Rectal smooth muscle tissue (tissue), 1 donor: ENCODE measurements around the gene PLXNA4.
A peak's percentile ranks its signal among the peaks of the same experiment; 100 is the strongest.

ENCODE experiments used
- H3K27ac ChIP-seq: one replicate; pipeline ENCODE4 v1.7.0; 2013; ENCODE audit warnings: low read depth, low read length, inconsistent platforms
- H3K27me3 ChIP-seq: one replicate; pipeline ENCODE4 v1.7.0; 2013; ENCODE audit warnings: low read length; ENCODE audit not compliant: control insufficient read depth, insufficient read depth
- H3K36me3 ChIP-seq: one replicate; pipeline ENCODE4 v1.7.0; 2013; ENCODE audit warnings: low read length; ENCODE audit not compliant: control insufficient read depth, insufficient read depth
- H3K4me1 ChIP-seq: one replicate; pipeline ENCODE4 v1.7.0; 2013; ENCODE audit warnings: low read length; ENCODE audit not compliant: control insufficient read depth, insufficient read depth
- H3K4me3 ChIP-seq: one replicate; pipeline ENCODE4 v1.7.0; 2013; ENCODE audit warnings: low read length
- H3K9ac ChIP-seq: one replicate; pipeline ENCODE4 v1.7.0; 2013; ENCODE audit warnings: low read length

The PLXNA4 gene

GRCh38 chr7:132254455-132254854, 321.8 kb downstream of the PLXNA4 start:
- H3K4me1 ChIP-seq: peaks cover 12% of the 10 kb centered on the region
- H3K27ac ChIP-seq: no peak overlapping the region
- H3K4me3 ChIP-seq: no peak overlapping the region
- H3K27me3 ChIP-seq: no peaks in the 10 kb centered on the region
- H3K9ac ChIP-seq: no peak overlapping the region
- H3K36me3 ChIP-seq: no peaks in the 10 kb centered on the region

- Histone ChIP-seq H3K36me3 (no peaks in the 10 kb centered on the region), H3K27ac (no peak overlapping the region), H3K4me3 (no peak overlapping the region), H3K4me1 (peaks cover 12% of the 10 kb centered on the region), H3K9ac (no peak overlapping the region), H3K27me3 (no peaks in the 10 kb centered on the region)
Measured at GRCh38 chr7:132252793-132253100, 323.5 kb downstream of the PLXNA4 start.

GRCh38 chr7:132251327-132251659, 325.0 kb downstream of the PLXNA4 start:
- Histone ChIP-seq H3K27me3 (no peaks in the 10 kb centered on the region), H3K27ac (peak overlapping the region; percentile 1), H3K4me3 (peak overlapping the region; percentile 29), H3K9ac (no peak overlapping the region), H3K4me1 (peaks cover 12% of the 10 kb centered on the region), H3K36me3 (no peaks in the 10 kb centered on the region)

GRCh38 chr7:132250480-132251326, 325.6 kb downstream of the PLXNA4 start:
- no peak overlapping the region for H3K27ac ChIP-seq

GRCh38 chr7:132249256-132249971, 326.9 kb downstream of the PLXNA4 start:
- H3K27me3 ChIP-seq: no peaks in the 10 kb centered on the region
- H3K9ac ChIP-seq: no peak overlapping the region
- no peaks in the 10 kb centered on the region for H3K36me3 ChIP-seq
- H3K4me3 ChIP-seq: no peak overlapping the region
- no peak overlapping the region for H3K27ac ChIP-seq
- peaks cover 12% of the 10 kb centered on the region for H3K4me1 ChIP-seq

More at GRCh38 chr7:132250480-132251326, 325.6 kb downstream of the PLXNA4 start:
- Histone ChIP-seq H3K36me3 (no peaks in the 10 kb centered on the region), H3K9ac (no peak overlapping the region), H3K4me1 (peaks cover 12% of the 10 kb centered on the region), H3K27me3 (no peaks in the 10 kb centered on the region), H3K4me3 (no peak overlapping the region)

- Histone ChIP-seq H3K27me3 (no peaks in the 10 kb centered on the region), H3K27ac (no peak overlapping the region), H3K9ac (no peak overlapping the region)
Measured at GRCh38 chr7:132248841-132249240, 327.4 kb downstream of the PLXNA4 start.

GRCh38 chr7:132247995-132248618, 328.2 kb downstream of the PLXNA4 start:
- Histone ChIP-seq H3K36me3 (no peaks in the 10 kb centered on the region), H3K27me3 (no peaks in the 10 kb centered on the region), H3K9ac (no peak overlapping the region), H3K4me1 (peaks cover 12% of the 10 kb centered on the region), H3K4me3 (no peak overlapping the region), H3K27ac (no peak overlapping the region)

More at GRCh38 chr7:132248841-132249240, 327.4 kb downstream of the PLXNA4 start:
- no peaks in the 10 kb centered on the region for H3K36me3 ChIP-seq
- H3K4me1 ChIP-seq: peaks cover 12% of the 10 kb centered on the region
- no peak overlapping the region for H3K4me3 ChIP-seq

GRCh38 chr7:132246591-132246990, 329.7 kb downstream of the PLXNA4 start:
- H3K4me3 ChIP-seq: no peak overlapping the region
- no peaks in the 10 kb centered on the region for H3K27me3 ChIP-seq
- H3K36me3 ChIP-seq: no peaks in the 10 kb centered on the region
- no peak overlapping the region for H3K9ac ChIP-seq
- no peak overlapping the region for H3K27ac ChIP-seq
- H3K4me1 ChIP-seq: peaks cover 10% of the 10 kb centered on the region

GRCh38 chr7:132245539-132245938, 330.7 kb downstream of the PLXNA4 start:
- Histone ChIP-seq H3K36me3 (no peaks in the 10 kb centered on the region), H3K4me1 (peaks cover 4% of the 10 kb centered on the region), H3K4me3 (no peak overlapping the region), H3K27ac (no peak overlapping the region), H3K9ac (no peak overlapping the region), H3K27me3 (no peaks in the 10 kb centered on the region)

- Histone ChIP-seq H3K36me3 (no peaks in the 10 kb centered on the region), H3K27ac (no peak overlapping the region), H3K9ac (no peak overlapping the region), H3K4me1 (peaks cover 3% of the 10 kb centered on the region), H3K4me3 (no peak overlapping the region), H3K27me3 (no peaks in the 10 kb centered on the region)
Measured at GRCh38 chr7:132244903-132245480, 331.3 kb downstream of the PLXNA4 start.

- H3K36me3 ChIP-seq: no peaks in the 10 kb centered on the region
- H3K4me3 ChIP-seq: no peak overlapping the region
- H3K9ac ChIP-seq: no peak overlapping the region
- no peak overlapping the region for H3K27ac ChIP-seq
- no peaks in the 10 kb centered on the region for H3K27me3 ChIP-seq
- H3K4me1 ChIP-seq: peaks cover 3% of the 10 kb centered on the region
Measured at GRCh38 chr7:132243463-132243862, 332.8 kb downstream of the PLXNA4 start.

- Histone ChIP-seq H3K4me3 (no peak overlapping the region), H3K27me3 (no peaks in the 10 kb centered on the region), H3K36me3 (no peaks in the 10 kb centered on the region), H3K27ac (no peak overlapping the region), H3K4me1 (peaks cover 3% of the 10 kb centered on the region), H3K9ac (no peak overlapping the region)
Measured at GRCh38 chr7:132243051-132243450, 333.2 kb downstream of the PLXNA4 start.
